ENCODE measurements around the gene METTL15.

The METTL15 gene

GRCh38 chr11:28274216-28274615, 166.0 kb downstream of the METTL15 start:
- TF ChIP-seq TAF1 (IDR thresholded peaks at IDR 0.05; ENCODE audit: borderline replicate concordance, insufficient read depth, low read length) (no peak), SIN3A (IDR thresholded peaks at IDR 0.05; ENCODE audit: borderline replicate concordance, insufficient read depth, low read length) (no peak), FOXP2 (optimal IDR thresholded peaks at IDR 0.05; ENCODE audit: borderline replicate concordance, extremely low read depth, extremely low read length, insufficient read depth) (no peak), POLR2AphosphoS5 (IDR thresholded peaks at IDR 0.05; ENCODE audit: low read depth, low read length) (no peak), REST (IDR thresholded peaks at IDR 0.05; ENCODE audit: insufficient read depth in 1 of 2, low read depth in 2 of 2, low read length in 2 of 2) (no peak)

GRCh38 chr11:28284196-28284595, 176.0 kb downstream of the METTL15 start:
- no peak for TF ChIP-seq REST (IDR thresholded peaks at IDR 0.05; ENCODE audit: insufficient read depth in 1 of 2, low read depth in 2 of 2, low read length in 2 of 2)
- no peak for TF ChIP-seq FOXP2 (optimal IDR thresholded peaks at IDR 0.05; ENCODE audit: borderline replicate concordance, extremely low read depth, extremely low read length, insufficient read depth)
- TF ChIP-seq POLR2AphosphoS5 (IDR thresholded peaks at IDR 0.05; ENCODE audit: low read depth, low read length): no peak
- no peak for TF ChIP-seq SIN3A (IDR thresholded peaks at IDR 0.05; ENCODE audit: borderline replicate concordance, insufficient read depth, low read length)
- TF ChIP-seq TAF1 (IDR thresholded peaks at IDR 0.05; ENCODE audit: borderline replicate concordance, insufficient read depth, low read length): no peak

GRCh38 chr11:28289444-28289843, 181.3 kb downstream of the METTL15 start:
- TF ChIP-seq REST (IDR thresholded peaks at IDR 0.05; ENCODE audit: insufficient read depth in 1 of 2, low read depth in 2 of 2, low read length in 2 of 2) (no peak), POLR2AphosphoS5 (IDR thresholded peaks at IDR 0.05; ENCODE audit: low read depth, low read length) (no peak), FOXP2 (optimal IDR thresholded peaks at IDR 0.05; ENCODE audit: borderline replicate concordance, extremely low read depth, extremely low read length, insufficient read depth) (no peak), TAF1 (IDR thresholded peaks at IDR 0.05; ENCODE audit: borderline replicate concordance, insufficient read depth, low read length) (no peak), SIN3A (IDR thresholded peaks at IDR 0.05; ENCODE audit: borderline replicate concordance, insufficient read depth, low read length) (no peak)

GRCh38 chr11:28296426-28296825, 188.2 kb downstream of the METTL15 start:
- TF ChIP-seq TAF1 (IDR thresholded peaks at IDR 0.05; ENCODE audit: borderline replicate concordance, insufficient read depth, low read length) (no peak), REST (IDR thresholded peaks at IDR 0.05; ENCODE audit: insufficient read depth in 1 of 2, low read depth in 2 of 2, low read length in 2 of 2) (no peak), POLR2AphosphoS5 (IDR thresholded peaks at IDR 0.05; ENCODE audit: low read depth, low read length) (no peak), SIN3A (IDR thresholded peaks at IDR 0.05; ENCODE audit: borderline replicate concordance, insufficient read depth, low read length) (no peak), FOXP2 (optimal IDR thresholded peaks at IDR 0.05; ENCODE audit: borderline replicate concordance, extremely low read depth, extremely low read length, insufficient read depth) (no peak)

GRCh38 chr11:28298209-28298608, 190.0 kb downstream of the METTL15 start:
- no peak for TF ChIP-seq FOXP2 (optimal IDR thresholded peaks at IDR 0.05; ENCODE audit: borderline replicate concordance, extremely low read depth, extremely low read length, insufficient read depth)
